Erythroblast (primary cell): ENCODE results near the gene BMAL1.

Experiments used
- GATA1 ChIP-seq: IDR thresholded peaks from 2 replicates; pipeline ENCODE4 v1.6.1; 2011; ENCODE audit warnings: low read depth, mild to moderate bottlenecking, control low read depth, low read length, moderate library complexity
- POLR2A ChIP-seq: IDR thresholded peaks from 2 replicates; pipeline ENCODE4 v1.6.1; 2011; ENCODE audit warnings: mild to moderate bottlenecking, low read length

DNA sequence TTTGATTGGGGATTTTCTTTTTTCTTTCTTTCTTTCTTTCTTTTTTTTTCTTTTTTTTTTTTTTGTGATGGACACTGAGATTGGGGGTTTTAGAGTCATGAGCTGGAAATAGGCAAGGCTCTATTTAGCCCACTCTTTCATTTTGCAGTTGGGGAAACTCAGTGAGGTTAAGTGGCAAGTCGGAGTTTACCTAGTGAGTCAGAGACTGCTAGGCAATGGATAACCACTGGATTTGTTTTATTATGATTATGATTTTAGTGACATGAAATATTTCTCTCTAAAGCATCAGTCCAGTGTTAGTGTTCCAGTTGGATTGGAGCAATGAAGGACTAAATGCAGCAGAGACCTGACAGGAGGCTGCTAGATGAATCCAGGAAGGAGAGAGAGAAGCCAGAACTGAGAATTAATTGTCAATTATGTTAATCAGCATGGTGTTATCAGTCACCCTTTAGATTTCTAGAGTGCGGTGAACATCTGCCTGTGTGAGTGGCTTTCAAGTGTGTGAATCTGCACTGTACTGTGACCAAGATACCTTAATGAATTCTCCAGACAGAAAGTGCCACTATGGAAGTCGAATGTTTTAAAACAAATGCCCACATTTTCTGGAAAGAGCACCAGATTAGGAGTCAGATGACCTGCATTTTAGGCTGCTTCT, 10.9 kb downstream of the BMAL1 start:
- no peak for TF ChIP-seq POLR2A
- TF ChIP-seq GATA1, result no peak
